Measurements from ENCODE around the gene EFTUD2.
A peak's percentile ranks its signal among the peaks of the same experiment; 100 is the strongest.

The EFTUD2 gene

DNA sequence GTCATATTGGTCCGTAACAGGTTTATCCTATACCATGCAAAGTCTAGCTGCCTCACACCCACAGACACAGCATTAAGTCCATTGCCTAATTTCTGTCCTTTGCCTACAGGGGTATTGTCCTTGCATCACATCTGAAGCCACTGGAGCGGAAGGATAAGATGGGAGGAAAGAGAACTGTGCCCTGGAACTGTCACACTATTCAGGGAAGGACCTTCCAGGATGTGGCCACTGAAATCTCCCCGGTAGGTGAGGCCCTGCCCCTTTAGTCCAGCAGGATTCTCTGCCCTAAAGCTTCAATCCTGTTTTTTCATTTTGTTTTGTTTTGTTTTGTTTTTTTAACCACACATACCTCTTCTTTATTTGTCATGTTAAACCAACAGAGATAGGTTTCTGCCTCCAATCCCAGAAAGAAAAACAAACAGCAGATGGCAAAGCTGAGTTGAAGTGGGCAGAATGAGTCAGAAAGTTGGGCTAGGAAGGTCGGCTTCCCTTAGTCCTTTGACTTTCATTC lies 2.2 kb upstream of the EFTUD2 start:
- peaks cover 4 to 32% of the 10 kb centered on the region in 2 donors for H3K27me3 Mint-ChIP-seq
- peaks cover 3 to 11% of the 10 kb centered on the region in 2 donors for H3K36me3 Mint-ChIP-seq
- peaks cover 9 to 24% of the 10 kb centered on the region in 2 donors for H3K4me1 Mint-ChIP-seq
- ATAC-seq (replicated peaks) (no peak), DNase-seq (no peak)
- H3K27ac Mint-ChIP-seq = no peak overlapping the region
- H3K4me3 Mint-ChIP-seq = no peak overlapping the region
- no peaks in the 10 kb centered on the region for H3K9me3 Mint-ChIP-seq

DNA sequence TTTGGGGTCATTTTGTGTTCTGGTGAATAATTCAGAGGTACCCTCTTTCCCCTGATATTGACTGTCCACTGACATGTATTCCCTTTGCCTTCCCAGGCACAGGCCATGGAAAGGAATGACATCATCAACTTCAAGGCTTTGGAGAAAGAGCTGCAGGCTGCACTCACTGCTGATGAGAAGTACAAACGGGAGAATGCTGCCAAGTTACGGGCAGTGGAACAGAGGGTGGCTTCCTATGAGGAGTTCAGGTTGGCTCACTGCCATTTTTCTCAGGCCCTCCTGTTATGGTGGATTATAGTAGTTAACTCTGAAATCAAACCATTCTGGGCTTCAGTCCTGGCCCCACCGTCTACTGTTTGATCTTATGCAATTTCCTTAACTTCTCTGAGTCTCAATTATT lies 1.6 kb upstream of the EFTUD2 start:
- Mint-ChIP-seq H3K27me3 (peaks cover 0 to 26% of the 10 kb centered on the region in 2 donors), H3K36me3 (peaks cover 7 to 15% of the 10 kb centered on the region in 2 donors), H3K9me3 (no peaks in the 10 kb centered on the region), H3K4me1 (peaks cover 11 to 27% of the 10 kb centered on the region in 2 donors), H3K27ac (no peak overlapping the region), H3K4me3 (no peak overlapping the region)
- ATAC-seq (replicated peaks) = no peak
- no peak for DNase-seq

- Mint-ChIP-seq H3K4me3 (peak overlapping the region; percentile 86 to 87), H3K27me3 (peaks cover 0 to 16% of the 10 kb centered on the region in 2 donors), H3K36me3 (peaks cover 15 to 23% of the 10 kb centered on the region in 2 donors), H3K27ac (peak overlapping the region; percentile 100), H3K9me3 (no peaks in the 10 kb centered on the region), H3K4me1 (peaks cover 15 to 33% of the 10 kb centered on the region in 2 donors)
- no peak for ATAC-seq (replicated peaks)
- no peak for DNase-seq
Observed at GRCh38 chr17:44898768-44899073, 524 bp downstream of the EFTUD2 start.

- peaks cover 17 to 24% of the 10 kb centered on the region in 2 donors for H3K4me1 Mint-ChIP-seq
- ATAC-seq (replicated peaks) (no peak), DNase-seq (no peak)
- H3K9me3 Mint-ChIP-seq = no peaks in the 10 kb centered on the region
- no peaks in the 10 kb centered on the region for H3K27me3 Mint-ChIP-seq
- no peak overlapping the region for H3K27ac Mint-ChIP-seq
- H3K36me3 Mint-ChIP-seq = peaks cover 19 to 22% of the 10 kb centered on the region in 2 donors
- H3K4me3 Mint-ChIP-seq = no peak overlapping the region
Observed at GRCh38 chr17:44894642-44895041, 4.6 kb downstream of the EFTUD2 start.

DNA sequence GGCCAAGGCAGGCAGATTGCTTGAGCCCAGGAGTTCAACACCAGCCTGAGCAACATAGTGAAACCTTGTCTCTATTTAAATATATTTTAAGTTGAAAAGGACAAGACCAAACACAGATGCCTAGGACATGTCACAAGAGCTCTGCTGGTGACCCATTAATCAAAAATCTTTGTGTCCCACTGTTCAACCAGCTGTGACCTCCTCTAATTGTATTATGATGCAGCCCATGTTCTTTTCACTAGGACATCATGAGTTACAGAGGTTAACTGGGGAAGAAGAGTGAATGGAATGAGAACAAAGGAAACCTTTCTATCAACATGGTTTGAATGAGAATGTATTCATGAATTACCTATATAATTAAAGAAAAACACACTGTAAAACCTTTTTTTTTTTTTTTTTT lies 7.0 kb downstream of the EFTUD2 start:
- no peaks in the 10 kb centered on the region for H3K9me3 Mint-ChIP-seq
- no peak overlapping the region for H3K4me3 Mint-ChIP-seq
- peaks cover 18 to 19% of the 10 kb centered on the region in 2 donors for H3K36me3 Mint-ChIP-seq
- H3K27ac Mint-ChIP-seq = no peak overlapping the region
- ATAC-seq (replicated peaks) (no peak), DNase-seq (no peak)
- H3K4me1 Mint-ChIP-seq = peaks cover 11 to 13% of the 10 kb centered on the region in 2 donors
- H3K27me3 Mint-ChIP-seq = no peaks in the 10 kb centered on the region

DNA sequence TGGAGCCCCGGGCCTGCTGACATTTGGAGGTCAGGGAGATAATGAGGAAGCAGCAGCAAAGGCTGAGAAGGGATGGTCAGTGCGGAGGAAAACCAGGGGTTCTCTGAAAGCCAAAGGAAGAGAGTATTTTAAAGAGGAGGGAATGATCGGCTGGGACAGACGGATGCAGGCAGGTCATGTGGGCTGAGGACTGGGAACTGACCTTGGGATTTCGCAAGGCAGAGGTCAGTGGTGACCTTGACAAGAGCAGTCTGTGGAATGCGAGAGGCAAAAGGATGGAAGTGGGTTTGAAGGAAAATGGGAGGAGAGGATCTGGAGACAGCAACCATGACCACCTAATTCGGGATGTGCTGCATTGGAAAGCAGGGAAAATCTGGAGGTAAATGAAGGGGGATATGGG lies 10.2 kb downstream of the EFTUD2 start:
- H3K36me3 Mint-ChIP-seq = peaks cover 19 to 24% of the 10 kb centered on the region in 2 donors

DNA sequence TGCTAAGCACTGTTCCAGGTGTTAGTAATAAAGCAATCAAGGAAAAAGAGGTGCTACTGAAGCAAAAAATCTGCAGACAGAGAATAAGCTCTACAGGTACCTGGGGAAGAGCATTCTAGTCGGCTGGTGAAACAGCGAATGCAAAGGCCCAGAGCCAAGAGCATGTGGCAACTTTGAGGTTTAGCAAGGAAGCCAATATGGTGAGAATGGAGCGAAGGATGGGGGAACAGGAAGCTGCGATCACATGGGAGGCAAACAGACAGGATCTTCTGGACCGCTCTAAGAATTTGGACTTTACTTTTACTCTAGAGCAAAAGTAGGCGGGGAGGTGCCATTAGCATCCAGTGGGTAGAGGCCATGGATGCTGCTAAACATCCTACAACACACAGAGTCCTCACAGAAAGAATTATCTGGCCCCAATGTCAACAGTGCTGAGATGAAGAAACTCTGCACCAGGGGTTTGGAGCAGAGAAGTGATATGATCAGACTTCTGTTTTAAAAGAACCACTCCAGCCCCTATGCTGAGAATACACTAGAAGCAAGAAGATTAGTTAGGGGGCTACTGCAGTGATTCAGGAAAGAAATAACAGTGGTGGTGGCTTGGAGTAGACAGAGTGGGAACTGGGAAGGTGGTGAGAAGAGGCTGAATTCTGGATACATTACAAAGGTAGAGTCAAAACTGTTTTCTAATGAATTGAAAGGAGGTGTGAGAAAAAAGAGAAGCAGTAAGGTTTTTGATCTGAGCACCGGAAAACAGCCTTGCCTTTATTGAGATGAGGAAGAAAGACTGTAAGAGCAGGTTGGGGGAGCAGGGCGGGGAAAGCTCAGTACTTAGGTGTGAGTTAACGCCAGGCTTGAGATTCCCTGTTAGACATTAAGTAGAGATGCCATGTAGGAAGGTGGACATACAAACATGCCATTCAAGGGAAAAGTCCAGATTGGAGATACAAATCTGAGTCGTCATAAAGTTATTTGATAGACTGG lies 11.0 kb downstream of the EFTUD2 start:
- no peak for DNase-seq
- no peaks in the 10 kb centered on the region for H3K9me3 Mint-ChIP-seq
- peaks cover 22 to 29% of the 10 kb centered on the region in 2 donors for H3K36me3 Mint-ChIP-seq
- ATAC-seq (replicated peaks) = peak; percentile 47 to 54
- no peaks in the 10 kb centered on the region for H3K27me3 Mint-ChIP-seq
- H3K27ac Mint-ChIP-seq = no peak overlapping the region
- no peak overlapping the region for H3K4me3 Mint-ChIP-seq
- peaks cover 6 to 7% of the 10 kb centered on the region in 2 donors for H3K4me1 Mint-ChIP-seq

More for the DNA sequence above, 10.2 kb downstream of the EFTUD2 start:
- Mint-ChIP-seq H3K4me3 (no peak overlapping the region), H3K9me3 (no peaks in the 10 kb centered on the region), H3K27me3 (no peaks in the 10 kb centered on the region), H3K27ac (no peak overlapping the region), H3K4me1 (peaks cover 7% of the 10 kb centered on the region in 2 donors)
- DNase-seq (no peak), ATAC-seq (replicated peaks) (no peak)

DNA sequence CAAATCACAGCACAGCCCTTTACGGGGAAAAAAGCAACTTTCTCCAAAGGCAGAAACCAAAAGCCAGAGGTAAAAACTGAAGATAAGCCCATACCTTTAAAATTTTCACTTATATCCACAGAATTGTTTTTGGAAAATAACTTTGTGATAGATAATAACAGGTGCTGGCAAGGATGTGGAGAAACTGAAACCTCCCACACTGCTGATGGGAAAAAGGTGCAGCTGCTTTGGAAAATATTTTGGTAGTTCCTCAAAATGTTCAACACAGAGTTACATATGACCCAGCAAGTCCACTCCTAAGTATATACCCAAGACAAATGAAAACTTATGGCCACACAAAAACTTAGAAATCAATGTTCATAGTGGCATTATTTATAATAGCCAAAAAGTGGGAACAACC lies 12.2 kb downstream of the EFTUD2 start:
- Mint-ChIP-seq H3K4me3 (no peak overlapping the region), H3K27ac (no peak overlapping the region), H3K9me3 (no peaks in the 10 kb centered on the region), H3K27me3 (no peaks in the 10 kb centered on the region), H3K4me1 (peaks cover 5 to 7% of the 10 kb centered on the region in 2 donors), H3K36me3 (peaks cover 27 to 40% of the 10 kb centered on the region in 2 donors)
- DNase-seq (no peak), ATAC-seq (replicated peaks) (no peak)

GRCh38 chr17:44884941-44885340 lies 14.3 kb downstream of the EFTUD2 start:
- no peaks in the 10 kb centered on the region for H3K27me3 Mint-ChIP-seq
- DNase-seq (no peak), ATAC-seq (replicated peaks) (no peak)
- H3K4me3 Mint-ChIP-seq = no peak overlapping the region
- H3K4me1 Mint-ChIP-seq = peaks cover 2 to 7% of the 10 kb centered on the region in 2 donors
- no peaks in the 10 kb centered on the region for H3K9me3 Mint-ChIP-seq
- no peak overlapping the region for H3K27ac Mint-ChIP-seq
- peaks cover 31 to 45% of the 10 kb centered on the region in 2 donors for H3K36me3 Mint-ChIP-seq

DNA sequence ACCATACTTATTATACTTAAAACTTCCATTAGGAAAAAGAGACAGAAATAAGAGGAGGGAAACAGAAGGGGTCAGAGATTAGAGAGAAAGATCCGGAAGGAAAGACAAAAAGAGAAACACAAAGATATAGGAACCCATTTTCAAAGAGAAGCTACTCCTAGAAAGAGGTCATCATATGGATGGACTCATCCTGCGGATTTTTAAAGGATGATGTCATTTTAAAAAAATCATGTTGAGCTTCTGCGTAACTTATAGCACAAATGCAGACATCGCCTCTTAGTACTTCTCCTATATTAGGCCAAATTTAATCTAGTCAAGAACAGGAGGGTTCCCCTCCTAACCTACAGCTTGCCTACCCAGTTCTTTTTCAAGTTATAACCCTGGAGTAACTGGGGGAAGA lies 18.1 kb downstream of the EFTUD2 start:
- Mint-ChIP-seq H3K9me3 (no peaks in the 10 kb centered on the region), H3K4me1 (no peaks in the 10 kb centered on the region), H3K4me3 (no peak overlapping the region), H3K27ac (no peak overlapping the region), H3K36me3 (peaks cover 43 to 68% of the 10 kb centered on the region in 2 donors), H3K27me3 (no peaks in the 10 kb centered on the region)
- ATAC-seq (replicated peaks) = no peak
- no peak for DNase-seq

- Mint-ChIP-seq H3K27ac (no peak overlapping the region), H3K4me1 (no peaks in the 10 kb centered on the region), H3K4me3 (no peak overlapping the region), H3K36me3 (peaks cover 39 to 69% of the 10 kb centered on the region in 2 donors), H3K9me3 (no peaks in the 10 kb centered on the region), H3K27me3 (no peaks in the 10 kb centered on the region)
- ATAC-seq (replicated peaks) = no peak
- no peak for DNase-seq
Observed at GRCh38 chr17:44880062-44880461, 19.2 kb downstream of the EFTUD2 start.

GRCh38 chr17:44879376-44879775 lies 19.9 kb downstream of the EFTUD2 start:
- ATAC-seq (replicated peaks) = no peak
- no peaks in the 10 kb centered on the region for H3K9me3 Mint-ChIP-seq

GRCh38 chr17:44878627-44879221 lies 20.5 kb downstream of the EFTUD2 start:
- no peaks in the 10 kb centered on the region for H3K4me1 Mint-ChIP-seq
- no peaks in the 10 kb centered on the region for H3K27me3 Mint-ChIP-seq
- ATAC-seq (replicated peaks) = no peak
- no peaks in the 10 kb centered on the region for H3K9me3 Mint-ChIP-seq
- no peak overlapping the region for H3K27ac Mint-ChIP-seq
- H3K36me3 Mint-ChIP-seq = peaks cover 34 to 64% of the 10 kb centered on the region in 2 donors
- no peak overlapping the region for H3K4me3 Mint-ChIP-seq
- DNase-seq = no peak

More at GRCh38 chr17:44879376-44879775, 19.9 kb downstream of the EFTUD2 start:
- Mint-ChIP-seq H3K4me3 (no peak overlapping the region), H3K27me3 (no peaks in the 10 kb centered on the region), H3K36me3 (peaks cover 36 to 62% of the 10 kb centered on the region in 2 donors), H3K27ac (no peak overlapping the region), H3K4me1 (no peaks in the 10 kb centered on the region)
- no peak for DNase-seq

- Mint-ChIP-seq H3K27me3 (no peaks in the 10 kb centered on the region), H3K9me3 (no peaks in the 10 kb centered on the region), H3K36me3 (peaks cover 27 to 57% of the 10 kb centered on the region in 2 donors), H3K4me3 (no peak overlapping the region), H3K27ac (no peak overlapping the region), H3K4me1 (no peaks in the 10 kb centered on the region)
- no peak for DNase-seq
- no peak for ATAC-seq (replicated peaks)
Observed at GRCh38 chr17:44877121-44877520, 22.1 kb downstream of the EFTUD2 start.
